Fibroblast of villous mesenchyme (primary cell): Measurements from ENCODE around the gene IFNAR2. TPM values are rescaled to one million over a fixed set of nuclear protein-coding genes. Genes with fewer than 3 reads are reported as not detected.
"Not testable (repeated sequence)": the region's sequence is repeated elsewhere in the genome, so short reads cannot be mapped to it uniquely, and the experiment has no call there.

Experiments
- DNase-seq: peaks from one replicate; pipeline ENCODE4 v3.0.0-alpha.2; 2010; ENCODE audit warnings: low read depth
- H3K4me3 ChIP-seq: 2 replicates; pipeline ENCODE4 v1.5.1; 2011; ENCODE audit warnings: low read depth, mild to moderate bottlenecking, low read length
- total RNA-seq: library from RNA; depleted of rRNA; stranded (reverse); fragments of >200 nt; gene quantifications from 2 replicates; pipeline ENCODE4 v1.2.3, GENCODE V29; 2012
- TF ChIP-seq, protein P1 (sequence below): IDR thresholded peaks from 2 replicates; pipeline ENCODE4 v1.5.1; 2012; ENCODE audit warnings: low read depth, mild to moderate bottlenecking, low read length; ENCODE audit not compliant: insufficient read depth

The IFNAR2 gene
- total RNA-seq, 1 donor: 5.2 TPM

DNA sequence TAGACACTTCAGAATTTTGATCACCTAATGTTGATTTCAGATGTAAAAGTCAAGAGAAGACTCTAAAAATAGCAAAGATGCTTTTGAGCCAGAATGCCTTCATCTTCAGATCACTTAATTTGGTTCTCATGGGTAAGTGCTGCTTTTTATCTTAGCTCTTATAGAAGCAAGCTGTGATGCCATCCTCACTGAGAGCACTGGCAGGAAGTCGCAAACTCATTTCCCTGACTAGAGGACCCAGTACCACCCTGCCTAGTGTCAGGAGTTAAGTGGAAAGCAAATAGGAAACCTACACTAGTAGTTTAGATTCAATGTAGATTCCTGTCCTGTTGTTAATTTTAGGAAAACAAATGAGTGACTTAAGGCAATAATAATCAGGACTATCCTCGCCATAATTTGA, 12.1 kb downstream of the IFNAR2 start:
- TF ChIP-seq, protein P1, sequence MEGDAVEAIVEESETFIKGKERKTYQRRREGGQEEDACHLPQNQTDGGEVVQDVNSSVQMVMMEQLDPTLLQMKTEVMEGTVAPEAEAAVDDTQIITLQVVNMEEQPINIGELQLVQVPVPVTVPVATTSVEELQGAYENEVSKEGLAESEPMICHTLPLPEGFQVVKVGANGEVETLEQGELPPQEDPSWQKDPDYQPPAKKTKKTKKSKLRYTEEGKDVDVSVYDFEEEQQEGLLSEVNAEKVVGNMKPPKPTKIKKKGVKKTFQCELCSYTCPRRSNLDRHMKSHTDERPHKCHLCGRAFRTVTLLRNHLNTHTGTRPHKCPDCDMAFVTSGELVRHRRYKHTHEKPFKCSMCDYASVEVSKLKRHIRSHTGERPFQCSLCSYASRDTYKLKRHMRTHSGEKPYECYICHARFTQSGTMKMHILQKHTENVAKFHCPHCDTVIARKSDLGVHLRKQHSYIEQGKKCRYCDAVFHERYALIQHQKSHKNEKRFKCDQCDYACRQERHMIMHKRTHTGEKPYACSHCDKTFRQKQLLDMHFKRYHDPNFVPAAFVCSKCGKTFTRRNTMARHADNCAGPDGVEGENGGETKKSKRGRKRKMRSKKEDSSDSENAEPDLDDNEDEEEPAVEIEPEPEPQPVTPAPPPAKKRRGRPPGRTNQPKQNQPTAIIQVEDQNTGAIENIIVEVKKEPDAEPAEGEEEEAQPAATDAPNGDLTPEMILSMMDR: no peak
- H3K4me3 ChIP-seq: no peak overlapping the region
- DNase-seq: no peak

DNA sequence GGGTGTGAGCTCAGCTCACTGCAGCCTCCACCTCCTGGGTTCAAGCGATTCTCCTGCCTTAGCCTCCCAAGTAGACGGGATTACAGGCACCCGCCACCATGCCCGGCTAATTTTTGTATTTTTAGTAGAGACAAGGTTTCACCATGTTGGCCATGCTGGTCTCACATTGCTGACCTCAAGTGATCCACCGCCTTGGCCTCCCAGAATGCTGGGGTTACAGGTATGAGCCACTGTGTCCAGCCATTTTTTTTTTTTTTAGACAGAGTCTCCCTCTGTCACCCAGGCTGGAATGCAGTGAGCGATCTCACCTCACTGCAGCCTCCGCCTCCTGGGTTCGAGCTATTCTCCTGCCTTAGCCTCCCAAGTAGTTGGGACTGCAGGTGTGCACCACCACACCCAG, 13.1 kb downstream of the IFNAR2 start:
- DNase-seq, H3K4me3 ChIP-seq: not testable (repeated sequence)

DNA sequence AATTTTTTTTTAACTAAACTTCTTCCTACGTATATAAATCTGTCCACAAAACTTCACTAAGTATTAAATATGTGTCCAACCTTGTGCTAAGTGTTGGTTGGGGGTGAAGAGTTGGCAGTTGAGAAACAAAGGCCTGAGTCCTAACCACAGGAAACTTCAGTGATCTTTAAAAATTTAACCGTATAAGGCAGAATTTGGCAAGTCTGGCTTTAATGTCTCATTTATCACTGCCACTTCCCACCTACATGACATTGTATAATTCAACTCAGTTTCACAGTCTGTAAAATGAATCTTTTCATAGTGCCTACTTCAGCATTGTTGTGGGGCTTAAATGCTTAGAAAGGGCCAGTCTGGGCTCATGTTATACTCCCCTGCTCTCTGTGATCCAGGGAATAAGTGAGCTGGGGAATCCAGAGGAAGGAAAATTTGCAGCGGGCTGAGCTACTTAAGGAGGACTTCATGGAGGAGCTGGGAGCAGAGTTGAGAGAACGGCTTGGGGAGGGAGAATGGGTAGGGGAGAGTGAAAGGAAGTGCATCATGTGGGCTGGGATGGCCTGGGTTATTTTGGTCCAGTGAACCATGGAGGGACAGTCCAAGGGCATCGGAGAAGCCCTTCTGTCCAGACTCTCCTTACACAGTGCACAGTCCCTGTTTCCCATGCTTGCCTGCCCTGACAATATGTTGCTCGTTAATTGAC, 14.5 kb downstream of the IFNAR2 start:
- no peak overlapping the region for H3K4me3 ChIP-seq
- TF ChIP-seq, protein P1: no peak
- DNase-seq: no peak

DNA sequence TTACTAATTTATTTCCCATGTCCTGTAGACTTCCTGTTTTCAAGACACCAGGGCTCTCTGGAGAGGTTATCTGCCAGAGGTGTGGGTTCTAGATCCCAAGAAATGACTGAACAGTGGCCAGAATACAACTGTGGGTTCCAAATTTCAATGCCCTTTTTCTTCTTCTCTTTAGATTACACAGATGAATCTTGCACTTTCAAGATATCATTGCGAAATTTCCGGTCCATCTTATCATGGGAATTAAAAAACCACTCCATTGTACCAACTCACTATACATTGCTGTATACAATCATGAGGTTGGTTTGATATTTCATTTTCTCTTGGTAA, 15.0 kb downstream of the IFNAR2 start:
- no peak for DNase-seq
- TF ChIP-seq, protein P1: no peak
- no peak overlapping the region for H3K4me3 ChIP-seq

DNA sequence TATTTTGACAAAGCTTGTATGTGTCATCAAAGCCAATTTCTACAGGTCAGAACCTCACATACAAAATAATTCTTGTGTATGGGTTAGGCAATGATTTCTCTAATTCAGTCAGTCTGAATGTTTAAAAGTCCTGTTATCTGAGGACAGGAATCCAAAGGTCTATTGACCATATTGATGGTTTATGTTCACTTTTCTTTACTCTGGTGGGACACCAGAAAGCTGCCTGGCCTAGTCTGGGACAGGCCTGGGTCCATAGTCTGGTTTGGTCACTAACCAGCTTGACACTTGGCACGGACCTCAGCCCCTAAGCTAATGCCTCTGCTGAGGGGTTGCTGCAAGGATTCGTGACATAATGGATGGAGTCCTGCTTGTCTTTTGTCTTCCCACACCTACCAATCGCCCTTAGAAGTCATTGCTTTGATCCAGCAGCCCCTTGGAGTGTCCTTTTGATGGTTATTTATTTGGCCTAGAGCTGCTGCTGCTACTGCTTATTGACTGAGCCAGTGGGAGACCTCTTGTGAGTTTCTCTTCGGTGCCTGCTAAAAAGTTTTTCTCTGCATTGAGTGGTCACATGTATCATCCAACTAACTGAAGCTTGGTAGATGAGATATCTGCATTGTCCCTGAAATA, 15.7 kb downstream of the IFNAR2 start:
- no peak for DNase-seq
- TF ChIP-seq, protein P1: no peak

DNA sequence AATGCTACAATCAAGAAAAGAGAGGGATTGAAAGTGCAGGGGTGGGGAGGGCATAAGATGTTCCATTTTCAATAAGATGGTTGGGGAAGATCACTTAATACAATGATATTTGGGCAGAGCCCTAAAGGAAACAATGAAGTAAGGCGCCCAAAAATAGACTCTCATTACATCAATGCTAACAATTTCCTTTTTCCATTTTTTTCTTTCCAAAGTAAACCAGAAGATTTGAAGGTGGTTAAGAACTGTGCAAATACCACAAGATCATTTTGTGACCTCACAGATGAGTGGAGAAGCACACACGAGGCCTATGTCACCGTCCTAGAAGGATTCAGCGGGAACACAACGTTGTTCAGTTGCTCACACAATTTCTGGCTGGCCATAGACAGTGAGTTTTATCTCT, 16.8 kb downstream of the IFNAR2 start:
- no peak overlapping the region for H3K4me3 ChIP-seq
- TF ChIP-seq, protein P1: no peak
- DNase-seq: no peak

More for the DNA sequence above, 15.7 kb downstream of the IFNAR2 start:
- H3K4me3 ChIP-seq: no peak overlapping the region

DNA sequence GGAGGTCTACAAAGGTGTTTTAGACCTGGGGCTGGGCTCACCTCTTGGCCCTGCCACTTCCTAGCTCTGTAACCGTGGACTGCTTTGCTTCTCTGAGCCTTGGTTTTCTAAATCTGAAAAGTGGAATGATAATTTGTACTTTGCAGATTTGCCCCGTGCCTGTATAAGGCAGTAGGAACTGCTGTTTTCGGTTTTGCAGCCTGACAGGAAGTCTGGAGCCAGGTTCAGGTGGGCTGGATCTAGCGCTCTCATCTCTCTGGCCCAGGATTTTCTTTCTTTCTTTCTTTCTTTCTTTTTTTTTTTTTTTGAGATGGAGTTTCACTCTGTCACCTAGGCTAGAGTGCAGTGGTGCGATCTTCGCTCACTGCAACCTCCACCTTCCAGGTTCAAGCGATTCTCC, 17.2 kb downstream of the IFNAR2 start:
- DNase-seq: no peak
- H3K4me3 ChIP-seq: no peak overlapping the region
- TF ChIP-seq, protein P1: no peak
